DMS153 treated with DMSO at 0.1 percent for 48 hours (cell line): ENCODE results near the gene C17orf58.
"Not testable (repeated sequence)": the region's sequence is repeated elsewhere in the genome, so short reads cannot be mapped to it uniquely, and the experiment has no call there.

Experiments used
- DNase-seq: peaks from one replicate; lab custom pipeline; 2025; ENCODE audit not compliant: unreplicated experiment; lab: John Stamatoyannopoulos, UW

Gene C17orf58

GRCh38 chr17:67996301-67997171 lies at the start of gene C17orf58:
TSS of gene C17orf58 (minus strand) at chr17:67996469. CDS start at chr17:67996198, 271 bp downstream.
- DNase-seq: not testable (repeated sequence)

- no peak for DNase-seq
Observed at GRCh38 chr17:68036304-68037147, 40.3 kb upstream of the C17orf58 start.

GRCh38 chr17:68035523-68036303 lies 39.4 kb upstream of the C17orf58 start, which contains the start of gene KPNA2:
TSS of gene KPNA2 (plus strand) at chr17:68035735. CDS start at chr17:68037133, 1,398 bp downstream.
- peak; percentile 96 for DNase-seq

- no peak for DNase-seq
Observed at GRCh38 chr17:68035131-68035522, 38.9 kb upstream of the C17orf58 start.

GRCh38 chr17:68034452-68034776 lies 38.1 kb upstream of the C17orf58 start:
- DNase-seq: no peak

GRCh38 chr17:68033636-68034451 lies 37.6 kb upstream of the C17orf58 start:
- no peak for DNase-seq

GRCh38 chr17:68029512-68030215 lies 33.4 kb upstream of the C17orf58 start:
- DNase-seq: no peak

GRCh38 chr17:68022547-68022946 lies 26.3 kb upstream of the C17orf58 start:
- not testable (repeated sequence) for DNase-seq

- DNase-seq: no peak
Observed at GRCh38 chr17:68021963-68022362, 25.7 kb upstream of the C17orf58 start.

GRCh38 chr17:68020791-68021190 lies 24.5 kb upstream of the C17orf58 start:
- not testable (repeated sequence) for DNase-seq

- DNase-seq: no peak
Observed at GRCh38 chr17:68020409-68020756, 24.1 kb upstream of the C17orf58 start.

GRCh38 chr17:68019675-68020408 lies 23.6 kb upstream of the C17orf58 start:
- DNase-seq: peak; percentile 91

- no peak for DNase-seq
Observed at GRCh38 chr17:68019336-68019674, 23.0 kb upstream of the C17orf58 start.

GRCh38 chr17:68018493-68018892 lies 22.2 kb upstream of the C17orf58 start:
- DNase-seq: not testable (repeated sequence)

GRCh38 chr17:68016838-68017237 lies 20.6 kb upstream of the C17orf58 start:
- no peak for DNase-seq

- DNase-seq: no peak
Observed at GRCh38 chr17:68015081-68015723, 18.9 kb upstream of the C17orf58 start.

- no peak for DNase-seq
Observed at GRCh38 chr17:68013385-68013784, 17.1 kb upstream of the C17orf58 start.

GRCh38 chr17:68011199-68011665 lies 15.0 kb upstream of the C17orf58 start:
- peak; percentile 16 for DNase-seq

GRCh38 chr17:68006797-68007196 lies 10.5 kb upstream of the C17orf58 start:
- DNase-seq: no peak
